Measurements from ENCODE around the gene UGT1A7.
"Not testable (repeated sequence)": the region's sequence is repeated elsewhere in the genome, so short reads cannot be mapped to it uniquely, and the experiment has no call there.

The UGT1A7 gene

DNA sequence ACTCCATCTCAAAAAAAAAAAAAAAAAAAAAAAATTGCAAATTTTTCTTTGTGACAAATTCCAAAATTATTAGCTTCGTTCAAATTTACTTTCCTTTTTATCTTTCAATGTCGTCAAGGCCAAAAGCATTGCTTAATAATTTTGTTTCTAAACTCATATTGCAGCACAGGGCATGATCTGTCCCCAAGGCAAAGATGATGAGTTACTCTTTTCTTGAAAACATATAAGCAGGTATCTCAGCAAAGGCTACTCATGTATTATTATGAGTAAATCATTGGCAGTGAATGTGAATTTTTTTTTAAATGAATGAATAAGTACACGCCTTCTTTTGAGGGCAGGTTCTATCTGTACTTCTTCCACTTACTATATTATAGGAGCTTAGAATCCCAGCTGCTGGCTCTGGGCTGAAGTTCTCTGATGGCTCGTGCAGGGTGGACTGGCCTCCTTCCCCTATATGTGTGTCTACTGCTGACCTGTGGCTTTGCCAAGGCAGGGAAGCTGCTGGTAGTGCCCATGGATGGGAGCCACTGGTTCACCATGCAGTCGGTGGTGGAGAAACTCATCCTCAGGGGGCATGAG lies at the start of gene UGT1A7:
Gene UGT1A7 (plus strand): TSS at position 381 of the 579 bp plus-strand sequence. CDS start 37 bp downstream, at position 418.
- no peak within 1 kb of the TSS for H3K27ac ChIP-seq
- TF ChIP-seq CTCF (conservative IDR thresholded peaks at IDR 0.05) = no peak

GRCh38 chr2:233636306-233636705 lies 45.4 kb upstream of the UGT1A7 start, which contains the start of gene UGT1A10:
UGT1A10 (plus strand) TSS chr2:233636448; CDS start chr2:233636523, 75 bp downstream.
- not testable (repeated sequence) for H3K27ac ChIP-seq

GRCh38 chr2:233638836-233639235 lies 42.9 kb upstream of the UGT1A7 start:
- TF ChIP-seq CTCF (conservative IDR thresholded peaks at IDR 0.05) = no peak
- no peak overlapping the region for H3K27ac ChIP-seq

DNA sequence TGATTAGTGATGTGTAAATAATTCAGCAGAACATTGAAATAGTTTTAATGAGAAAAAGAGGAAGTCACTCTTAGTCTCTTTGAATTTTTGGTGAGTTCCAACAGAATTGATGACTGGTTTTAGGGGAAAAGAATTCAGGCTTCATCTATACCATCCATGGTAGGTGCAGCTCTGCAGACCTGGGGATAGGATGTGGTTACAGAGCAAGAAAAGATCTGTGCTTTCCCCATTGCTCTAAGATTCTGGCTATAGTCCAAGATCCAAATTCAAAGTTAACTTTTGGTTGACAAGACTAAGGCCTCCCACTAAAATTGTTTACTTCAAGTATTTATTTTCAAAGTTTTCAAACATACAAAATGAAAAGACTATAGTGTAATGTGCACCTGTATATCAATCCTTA lies 41.8 kb upstream of the UGT1A7 start:
- no peak for TF ChIP-seq CTCF (conservative IDR thresholded peaks at IDR 0.05)
- H3K27ac ChIP-seq = no peak overlapping the region

- TF ChIP-seq CTCF (conservative IDR thresholded peaks at IDR 0.05) = no peak
- H3K27ac ChIP-seq = no peak overlapping the region
Measured at GRCh38 chr2:233643128-233643527, 38.6 kb upstream of the UGT1A7 start.

- not testable (repeated sequence) for H3K27ac ChIP-seq
Measured at GRCh38 chr2:233646033-233646432, 35.7 kb upstream of the UGT1A7 start.

GRCh38 chr2:233650981-233651380 lies 30.7 kb upstream of the UGT1A7 start:
- TF ChIP-seq CTCF (conservative IDR thresholded peaks at IDR 0.05) = no peak
- H3K27ac ChIP-seq = no peak overlapping the region

DNA sequence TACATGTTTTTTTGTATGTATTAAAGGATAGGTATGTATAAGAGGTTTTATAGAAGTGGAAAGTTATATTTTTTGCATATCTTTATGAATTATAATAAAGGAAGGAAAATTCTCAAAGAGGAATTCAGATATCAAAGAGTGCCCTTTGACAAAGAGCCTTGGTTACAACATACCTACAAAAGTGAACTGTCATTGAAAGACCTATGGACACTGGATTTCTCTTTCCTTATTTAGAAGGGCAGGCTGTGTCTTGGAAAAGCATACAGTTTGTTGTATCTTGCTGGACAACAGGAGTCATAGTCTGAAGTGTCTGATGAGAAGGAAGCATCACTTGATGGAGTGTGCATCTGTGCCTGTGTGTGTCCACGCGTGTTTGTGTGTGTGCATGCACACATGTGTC lies 30.3 kb upstream of the UGT1A7 start:
- no peak for TF ChIP-seq CTCF (conservative IDR thresholded peaks at IDR 0.05)
- H3K27ac ChIP-seq = no peak overlapping the region

DNA sequence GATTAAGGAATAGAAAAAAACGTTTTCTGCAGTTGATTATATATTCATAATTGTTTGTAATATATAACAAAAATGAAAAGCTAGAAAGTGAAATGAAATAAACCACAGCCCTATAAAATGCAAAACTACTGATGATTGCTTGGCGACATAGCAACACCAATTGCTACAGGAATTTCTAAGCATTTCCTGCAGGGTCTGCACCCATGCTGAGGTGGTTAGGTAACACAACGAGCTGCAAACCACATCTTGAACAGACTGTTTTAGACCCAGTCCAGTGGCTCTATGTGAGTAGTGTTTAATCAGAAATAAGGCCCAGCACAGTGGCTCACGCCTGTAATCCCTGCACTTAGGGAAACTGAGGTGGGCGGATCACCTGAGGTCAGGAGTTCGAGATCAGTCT lies 27.2 kb upstream of the UGT1A7 start:
- TF ChIP-seq CTCF (conservative IDR thresholded peaks at IDR 0.05) = no peak
- no peak overlapping the region for H3K27ac ChIP-seq

Data from VCaP (cell line).